Pericardium fibroblast (primary cell): Measurements from ENCODE around the gene BOD1L1. TPM values are rescaled to one million over a fixed set of nuclear protein-coding genes. Genes with fewer than 3 reads are reported as not detected.

Experiments used
- total RNA-seq: library from RNA; depleted of rRNA; stranded (reverse); fragments of >200 nt; gene quantifications from 2 replicates; pipeline ENCODE4 v1.2.3, GENCODE V29; 2015

BOD1L1 gene
- 12.5 and 13.8 TPM in 2 replicates for total RNA-seq

DNA sequence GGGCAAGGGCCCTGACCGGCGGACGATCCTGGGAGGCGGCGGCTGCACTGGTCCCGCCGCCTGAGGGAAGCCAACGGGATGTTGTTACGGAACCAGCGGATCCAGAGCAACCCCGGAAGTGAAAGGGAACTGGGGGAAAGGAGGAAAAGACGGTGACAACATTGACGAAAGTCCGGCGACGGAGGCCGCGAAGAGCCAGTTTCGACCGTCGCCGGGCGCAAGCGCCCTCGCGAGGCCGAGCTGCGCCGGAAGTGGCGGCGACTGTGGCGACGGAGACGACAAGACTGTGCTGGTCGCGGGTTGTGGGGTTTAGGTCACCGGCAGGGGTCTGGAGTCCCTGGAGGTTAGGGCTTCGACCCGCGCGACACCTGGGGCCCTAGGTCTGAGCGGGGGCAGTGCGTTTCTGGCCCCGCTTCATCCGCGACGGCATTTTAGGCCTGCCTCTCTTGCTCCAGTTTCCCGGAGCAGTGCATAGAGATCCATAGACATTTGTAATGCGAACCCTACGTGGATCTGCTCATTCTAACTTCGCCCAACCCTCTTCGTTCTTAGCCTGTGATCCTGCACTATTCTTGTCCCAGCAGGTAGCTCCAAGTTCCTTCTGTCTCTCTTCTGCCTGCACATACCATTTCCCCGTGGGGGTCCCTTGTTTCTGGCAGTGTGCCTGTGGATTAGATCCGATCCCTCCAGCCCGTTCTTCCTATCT is at the start of gene BOD1L1:
Gene BOD1L1, minus strand, starts transcription at position 120 of the 706 bp plus-strand sequence. CDS start 138 bp downstream, outside the sequence.

GRCh38 chr4:13543839-13544605 is 83.5 kb downstream of the BOD1L1 start, which contains the start of gene NKX3-2:
Gene NKX3-2, minus strand, starts transcription at chr4:13544508. Its CDS starts 94 bp downstream, at chr4:13544414.

Other genes with a start within 250 kb of the BOD1L1 start
- 9.1 and 10.5 TPM in 2 replicates for gene RAB28, start 143.4 kb downstream of the BOD1L1 start, total RNA-seq
- gene NKX3-2, start 83.2 kb downstream of the BOD1L1 start, total RNA-seq = 0.09 and 0.23 TPM in 2 replicates